ENCODE data around the gene FBXL13. TPM values are rescaled to one million over a fixed set of nuclear protein-coding genes. Genes with fewer than 3 reads are reported as not detected.

Gene FBXL13
- total and polyA plus RNA-seq, 2 of the 8 experiments (the other 6 are each of a cell fraction or from before 2014, with no cell fraction given): 1.2 to 2.8 TPM

DNA sequence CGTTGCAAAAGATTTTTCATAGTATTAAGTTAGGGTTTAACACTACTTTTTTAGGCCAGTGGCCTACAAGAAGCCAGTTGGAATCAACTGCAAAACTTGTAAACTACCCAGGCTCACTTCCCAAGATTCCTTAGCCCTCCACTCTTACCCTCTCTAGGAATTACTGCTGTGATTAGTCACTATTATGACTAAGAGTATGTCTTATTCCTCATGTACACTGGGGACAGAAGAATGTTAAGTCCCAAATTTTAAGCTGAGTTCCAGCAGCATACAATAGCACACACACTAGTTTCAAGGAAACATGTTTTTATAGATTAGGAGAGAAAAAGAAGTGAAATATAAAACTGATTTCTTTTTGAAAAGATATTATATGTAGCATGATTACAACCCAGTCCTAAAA is 42.8 kb downstream of the FBXL13 start (continued):
- no peak for TF ChIP-seq CHD7 (IDR thresholded peaks at IDR 0.05; ENCODE audit: insufficient replicate concordance, low read length)
- no peak for TF ChIP-seq POLR2A (IDR thresholded peaks at IDR 0.05; ENCODE audit: control extremely low read depth in 1 of 2, low read depth in 2 of 2, low read length in 2 of 2)
- no peak for TF ChIP-seq CBX8 (IDR thresholded peaks at IDR 0.05; ENCODE audit: borderline replicate concordance, low read depth, low read length)

Data from H1 (cell line).